HepG2 (cell line): ENCODE data around the gene DALRD3. TPM values are rescaled to one million over a fixed set of nuclear protein-coding genes. Genes with fewer than 3 reads are reported as not detected.

Experiments used
- ARID5B ChIP-seq: IDR thresholded peaks from 2 replicates; pipeline ENCODE4 v1.4.0; 2020; ENCODE audit warnings: mild to moderate bottlenecking, missing genetic modification reagents
- CEBPG ChIP-seq: IDR thresholded peaks from 2 replicates; pipeline ENCODE4 v1.6.1; 2016
- MYC ChIP-seq: sonication (generic); formaldehyde crosslinking; IDR thresholded peaks from 2 replicates; pipeline ENCODE4 v1.9.0; 2021; ENCODE audit warnings: missing genetic modification reagents, borderline replicate concordance
- PHF20 ChIP-seq: sonication (generic); formaldehyde crosslinking; IDR thresholded peaks from 2 replicates; pipeline ENCODE4 v1.5.0; 2020; ENCODE audit warnings: mild to moderate bottlenecking, missing genetic modification reagents
- POLR2G ChIP-seq: fragments of 200-400 bp; formaldehyde crosslinking; IDR thresholded peaks from 2 replicates; pipeline ENCODE4 v1.6.1; 2018; ENCODE audit warnings: mild to moderate bottlenecking, low read depth, low read length, moderate library complexity
- TEAD3 ChIP-seq: optimal IDR thresholded peaks from 2 replicates; pipeline ENCODE3; 2016; ENCODE audit warnings: borderline replicate concordance
- ZBTB10 ChIP-seq: sonication (generic); formaldehyde crosslinking; IDR thresholded peaks from 2 replicates; pipeline ENCODE4 v1.4.0; 2020; ENCODE audit warnings: missing genetic modification reagents, borderline replicate concordance
- ZNF143 ChIP-seq: sonication (generic); formaldehyde crosslinking; IDR thresholded peaks from 2 replicates; pipeline ENCODE4 v1.4.0; 2020; ENCODE audit warnings: missing genetic modification reagents
- ZNF75D ChIP-seq: sonication (generic); formaldehyde crosslinking; IDR thresholded peaks from 2 replicates; pipeline ENCODE4 v1.8.1; 2023; ENCODE audit warnings: missing genetic modification reagents, mild to moderate bottlenecking, borderline replicate concordance
- polyA plus RNA-seq, 8 experiments: library from polyadenylated mRNA; depleted of rRNA in 3 of 8; stranded (reverse) in 7 of 8; unstranded in 1 of 8; fragments of >200 nt; fragmentation: Illumina TruSeq in 4 of 8; extraction: Trizol in 4 of 8; gene quantifications; 2 replicates each; pipeline versions ENCODE4 v1.2.1 to v1.2.3, GENCODE V29; 2011 to 2016; ENCODE audit warnings: low read depth in 4 of 8, missing spikeins in 1 of 8, mixed read lengths in 1 of 8; ENCODE audit not compliant: insufficient read depth in 1 of 8
- total RNA-seq, 5 experiments: library from RNA; depleted of rRNA; stranded (reverse); fragments of >200 nt; fragmentation: Illumina TruSeq; extraction: Trizol; gene quantifications; 2 replicates each; pipeline ENCODE4 v1.2.3, GENCODE V29; 2016; ENCODE audit warnings: low read depth in 1 of 5

The DALRD3 gene
- total and polyA plus RNA-seq, 2 of the 13 experiments (the other 11 are each of a cell fraction or from before 2014, with no cell fraction given) = 19.9 to 36.5 TPM

- TF ChIP-seq CEBPG (CRISPR knock-in tag) (no peak), ARID5B (CRISPR knock-in tag) (no peak), MYC (CRISPR knock-in tag) (peak; percentile 3; the same call in 1 of the 2 replicates), PHF20 (CRISPR knock-in tag) (no peak), ZNF75D (CRISPR knock-in tag) (peak; percentile 29; the same call in 1 of the 2 replicates), TEAD3 (CRISPR knock-in tag) (peak; percentile 15), ZBTB10 (CRISPR knock-in tag) (no peak), ZNF143 (CRISPR knock-in tag) (0 out of 2 replicates have a peak, but pooled peaks have one; percentile 16), POLR2G (0 out of 2 replicates have a peak, but pooled peaks have one; percentile 21)
Observed at GRCh38 chr3:49017229-49017970, 980 bp downstream of the DALRD3 start (continued).
